ENCODE measurements around the gene AGPS.

AGPS gene

GRCh38 chr2:177501186-177501585 is 108.6 kb downstream of the AGPS start:
- TF ChIP-seq, protein P1, sequence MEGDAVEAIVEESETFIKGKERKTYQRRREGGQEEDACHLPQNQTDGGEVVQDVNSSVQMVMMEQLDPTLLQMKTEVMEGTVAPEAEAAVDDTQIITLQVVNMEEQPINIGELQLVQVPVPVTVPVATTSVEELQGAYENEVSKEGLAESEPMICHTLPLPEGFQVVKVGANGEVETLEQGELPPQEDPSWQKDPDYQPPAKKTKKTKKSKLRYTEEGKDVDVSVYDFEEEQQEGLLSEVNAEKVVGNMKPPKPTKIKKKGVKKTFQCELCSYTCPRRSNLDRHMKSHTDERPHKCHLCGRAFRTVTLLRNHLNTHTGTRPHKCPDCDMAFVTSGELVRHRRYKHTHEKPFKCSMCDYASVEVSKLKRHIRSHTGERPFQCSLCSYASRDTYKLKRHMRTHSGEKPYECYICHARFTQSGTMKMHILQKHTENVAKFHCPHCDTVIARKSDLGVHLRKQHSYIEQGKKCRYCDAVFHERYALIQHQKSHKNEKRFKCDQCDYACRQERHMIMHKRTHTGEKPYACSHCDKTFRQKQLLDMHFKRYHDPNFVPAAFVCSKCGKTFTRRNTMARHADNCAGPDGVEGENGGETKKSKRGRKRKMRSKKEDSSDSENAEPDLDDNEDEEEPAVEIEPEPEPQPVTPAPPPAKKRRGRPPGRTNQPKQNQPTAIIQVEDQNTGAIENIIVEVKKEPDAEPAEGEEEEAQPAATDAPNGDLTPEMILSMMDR (IDR thresholded peaks at IDR 0.05; ENCODE audit: extremely low read depth, missing control alignments), result no peak
- DNase-seq (ENCODE audit: low spot score), result peak; percentile 6

- no peak for DNase-seq (ENCODE audit: low spot score)
- TF ChIP-seq, protein P1 (IDR thresholded peaks at IDR 0.05; ENCODE audit: extremely low read depth, missing control alignments), result no peak
Measured at GRCh38 chr2:177506505-177506904, 113.9 kb downstream of the AGPS start.

DNA sequence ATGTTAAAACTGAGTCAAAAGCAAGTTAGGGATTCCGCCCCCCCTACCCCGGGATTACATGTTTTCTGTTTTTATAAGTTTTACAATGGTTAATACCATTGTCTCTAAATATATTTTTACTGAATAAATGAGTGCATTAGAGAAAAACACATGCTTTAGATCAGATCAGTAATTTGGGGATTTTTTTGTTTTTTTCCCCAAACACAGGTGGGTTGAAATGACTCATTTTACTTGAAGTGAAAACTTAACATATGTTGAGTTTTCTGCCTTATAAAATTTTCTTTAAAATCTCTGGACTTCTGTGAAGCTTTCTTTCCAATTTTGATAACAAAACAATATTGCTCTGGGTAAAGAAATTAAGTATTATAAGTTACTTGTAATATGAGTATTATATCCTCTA is 114.4 kb downstream of the AGPS start:
- TF ChIP-seq, protein P1 (IDR thresholded peaks at IDR 0.05; ENCODE audit: extremely low read depth, missing control alignments), result no peak
- DNase-seq (ENCODE audit: low spot score), result no peak

GRCh38 chr2:177516824-177517544 is 124.4 kb downstream of the AGPS start:
- DNase-seq (ENCODE audit: low spot score), result no peak
- TF ChIP-seq, protein P1 (IDR thresholded peaks at IDR 0.05; ENCODE audit: extremely low read depth, missing control alignments), result no peak

GRCh38 chr2:177518754-177519153 is 126.2 kb downstream of the AGPS start:
- TF ChIP-seq, protein P1 (IDR thresholded peaks at IDR 0.05; ENCODE audit: extremely low read depth, missing control alignments), result no peak
- no peak for DNase-seq (ENCODE audit: low spot score)

DNA sequence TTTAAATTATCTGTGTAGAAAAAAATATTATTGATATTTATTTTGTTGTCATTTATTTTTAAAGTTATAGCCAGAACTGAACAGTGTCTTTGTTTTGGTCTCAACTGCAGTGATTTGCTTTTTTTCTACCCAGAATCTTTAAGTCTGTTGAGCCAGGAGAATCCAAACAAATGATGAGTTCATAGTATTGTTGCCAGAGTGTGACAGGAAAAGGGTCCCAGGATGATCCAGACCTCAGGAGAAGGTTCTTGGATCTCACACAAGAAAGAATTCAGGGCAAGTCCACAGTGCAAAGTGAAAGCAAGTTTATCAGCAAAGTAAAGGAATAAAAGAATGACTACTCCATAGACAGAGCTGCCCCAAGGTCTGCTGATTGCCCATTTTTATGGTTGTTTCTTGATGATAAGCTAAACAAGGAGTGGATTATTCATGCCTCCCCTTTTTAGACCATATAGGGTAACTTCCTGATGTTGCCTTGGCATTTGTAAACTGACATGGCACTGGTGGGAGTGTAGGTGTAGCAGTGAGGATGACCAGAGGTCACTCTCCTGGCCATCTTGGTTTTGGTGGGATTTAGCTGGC is 127.1 kb downstream of the AGPS start:
- TF ChIP-seq, protein P1 (IDR thresholded peaks at IDR 0.05; ENCODE audit: extremely low read depth, missing control alignments), result no peak
- DNase-seq (ENCODE audit: low spot score), result no peak

GRCh38 chr2:177520324-177520723 is 127.8 kb downstream of the AGPS start:
- DNase-seq (ENCODE audit: low spot score), result no peak

More at GRCh38 chr2:177520324-177520723, 127.8 kb downstream of the AGPS start:
- TF ChIP-seq, protein P1 (IDR thresholded peaks at IDR 0.05; ENCODE audit: extremely low read depth, missing control alignments), result no peak
